ENCODE results near the gene C2orf68. TPM values are rescaled to one million over a fixed set of nuclear protein-coding genes. Genes with fewer than 3 reads are reported as not detected.

The C2orf68 gene
- total and polyA plus RNA-seq, 9 of the 15 experiments (the other 6 are each of a cell fraction or from before 2014, with no cell fraction given) = 22.1 to 50.0 (median 31.8) TPM

- TF ChIP-seq TCF7L2 (IDR thresholded peaks at IDR 0.05; ENCODE audit: low read depth, low read length) (no peak), ZBTB8A (IDR thresholded peaks at IDR 0.05; ENCODE audit: partially characterized antibody) (no peak), C11orf30 (IDR thresholded peaks at IDR 0.05; ENCODE audit: low read depth) (peak; percentile 90), ZNF644 (tag; IDR thresholded peaks at IDR 0.05; ENCODE audit: low read depth) (no peak), ETV5 (CRISPR knock-in tag; IDR thresholded peaks at IDR 0.05; ENCODE audit: low read depth) (peak; percentile 64; the same call in 1 of the 2 replicates), MNT (conservative IDR thresholded peaks at IDR 0.05) (peak; percentile 57 to 84), TCF3 (CRISPR knock-in tag; IDR thresholded peaks at IDR 0.05) (peak; percentile 14; the same call in 1 of the 2 replicates), MYC (IDR thresholded peaks at IDR 0.05; ENCODE audit: low read depth, low read length) (peak; percentile 53), MYC (CRISPR knock-in tag; IDR thresholded peaks at IDR 0.05; ENCODE audit: borderline replicate concordance, low read depth) (peak; percentile 24; the same call in 1 of the 2 replicates), YY1 (IDR thresholded peaks at IDR 0.05; ENCODE audit: borderline replicate concordance in 1 of 3, control insufficient read depth in 1 of 3, extremely low read depth in 1 of 3, insufficient read depth in 3 of 3, insufficient read length in 1 of 3, insufficient replicate concordance in 2 of 3, low read depth in 1 of 3, low read length in 2 of 3) (peak; percentile 47 to 92 (median 85)), USF1 (CRISPR knock-in tag; IDR thresholded peaks at IDR 0.05) (peak; percentile 91), SAP30 (IDR thresholded peaks at IDR 0.05; ENCODE audit: borderline replicate concordance, insufficient read depth, low read depth, low read length, poor library complexity, severe bottlenecking) (peak; percentile 75), ATF7 (IDR thresholded peaks at IDR 0.05) (peak; percentile 66; the same call in 1 of the 2 replicates), ETV1 (tag; conservative IDR thresholded peaks at IDR 0.05; ENCODE audit: low read depth) (peak; percentile 78; the same call in 1 of the 2 replicates), YBX1 (IDR thresholded peaks at IDR 0.05) (no peak), UBTF (IDR thresholded peaks at IDR 0.05; ENCODE audit: borderline replicate concordance in 1 of 2, low read depth in 2 of 2, low read length in 2 of 2) (0 out of 4 replicates have a peak, but pooled peaks of 1 of the 2 experiments have one; percentile 53), THRA (IDR thresholded peaks at IDR 0.05) (no peak), ZNF589 (CRISPR knock-in tag; IDR thresholded peaks at IDR 0.05; ENCODE audit: low read depth) (no peak), LCOR (CRISPR knock-in tag; IDR thresholded peaks at IDR 0.05) (peak; percentile 63), STAT5B (CRISPR knock-in tag; IDR thresholded peaks at IDR 0.05) (no peak), CC2D1A (IDR thresholded peaks at IDR 0.05) (peak; percentile 49; the same call in 1 of the 2 replicates)
These were observed 16.4 kb downstream of the C2orf68 start, which contains the start of gene RNF181 (continued) for GRCh38 chr2:85595301-85596025.
